HG02981 (cell line): Measurements from ENCODE around the gene FBXW2.
A peak's percentile ranks its signal among the peaks of the same experiment; 100 is the strongest.

Experiments used
- ATAC-seq: cut with Tn5 transposase; IDR thresholded peaks from one replicate; pipeline ENCODE4 v1.9.1; 2021; ENCODE audit warnings: mild to moderate bottlenecking, moderate library complexity; ENCODE audit not compliant: unreplicated experiment

Gene FBXW2

DNA sequence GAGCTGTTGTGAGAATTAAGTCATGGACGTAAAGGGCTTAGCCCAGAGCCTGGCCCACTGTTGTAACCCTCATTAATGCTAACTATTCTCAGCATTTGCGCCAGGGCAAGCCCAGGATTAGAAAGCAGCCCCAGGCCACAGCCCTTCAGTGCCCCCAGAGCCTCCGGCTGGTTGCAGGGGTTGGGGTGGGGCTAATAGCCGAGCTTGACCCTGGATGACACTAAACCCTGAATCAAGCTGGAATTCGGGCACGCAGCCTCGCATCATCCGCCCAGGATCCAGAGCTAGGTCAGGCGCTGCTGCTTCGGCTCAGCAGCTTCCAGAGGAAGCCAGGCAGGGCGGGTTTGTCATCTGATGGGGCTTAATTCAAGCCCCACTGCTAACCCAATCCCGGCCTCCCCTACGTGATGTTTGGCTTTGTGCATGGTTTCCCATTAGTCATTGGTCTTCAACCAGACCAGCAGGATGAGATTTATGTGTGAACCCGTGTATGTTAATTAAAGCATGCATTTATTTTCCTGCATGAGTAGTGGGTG lies 77.8 kb downstream of the FBXW2 start:
- ATAC-seq, result no peak

DNA sequence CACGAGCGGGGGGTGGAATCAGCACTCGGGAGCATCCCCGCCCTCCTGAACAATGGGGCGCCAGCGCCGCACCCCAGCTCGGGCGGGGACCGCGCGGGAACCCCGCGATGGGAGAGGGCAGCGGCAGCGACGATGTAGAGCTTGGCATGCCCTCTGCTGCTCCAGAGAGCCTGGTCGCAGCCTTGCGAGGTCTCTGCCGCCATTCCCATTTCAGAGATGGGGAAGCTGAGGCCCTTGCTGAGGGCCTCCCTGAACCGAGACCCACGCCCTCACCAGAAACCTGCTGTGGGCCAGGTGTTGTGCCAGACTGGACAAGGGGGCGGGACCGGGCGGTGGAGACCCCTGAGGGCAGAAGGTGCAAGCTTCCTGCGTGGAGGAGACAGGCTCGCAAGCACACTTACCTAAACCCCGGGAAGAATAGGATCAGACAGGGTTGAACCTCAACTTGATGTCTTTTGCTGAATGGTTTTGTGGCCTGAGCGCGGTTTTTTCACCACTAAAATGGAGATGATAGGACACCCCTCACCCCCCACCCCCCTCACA lies 78.3 kb downstream of the FBXW2 start:
- ATAC-seq, result no peak

DNA sequence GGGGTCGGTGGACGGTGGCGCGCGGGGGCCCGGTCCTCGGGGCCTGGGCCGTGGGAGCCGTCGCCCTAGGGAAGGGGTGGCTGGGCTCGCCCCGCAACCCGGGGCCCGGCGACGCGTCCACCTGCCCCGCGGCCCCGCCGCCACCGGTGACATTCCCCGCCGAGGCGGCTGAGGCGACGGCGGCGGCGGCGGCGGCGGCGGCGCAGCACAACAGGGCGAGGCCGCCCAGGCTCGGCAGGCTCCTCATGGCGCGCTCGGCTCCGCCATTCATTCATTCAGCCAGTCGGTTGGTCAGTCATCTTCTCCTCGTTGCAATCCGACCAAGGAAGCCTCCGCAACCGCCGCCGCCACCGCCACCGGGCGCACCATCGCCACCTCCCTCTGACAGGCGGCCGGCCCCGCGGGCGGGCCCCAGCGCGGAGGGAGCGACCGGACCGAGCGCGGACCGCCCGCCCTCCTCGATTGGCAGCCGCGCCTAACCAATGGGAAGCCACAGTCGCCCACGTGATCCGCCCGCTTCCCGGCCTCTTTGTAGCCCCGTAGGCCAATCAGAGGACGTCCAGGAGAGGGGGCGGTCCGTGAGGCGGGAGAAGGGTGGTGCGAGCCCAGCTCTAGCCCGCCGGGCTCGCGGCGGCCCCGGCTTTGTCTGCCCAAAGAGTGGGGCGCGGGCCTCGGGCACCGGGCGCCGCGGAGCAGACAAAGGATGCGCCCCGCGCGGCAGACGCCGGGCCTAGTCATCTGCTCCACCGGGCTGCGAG lies 78.9 kb downstream of the FBXW2 start, which contains the start of gene MEGF9:
Gene MEGF9 (minus strand): TSS at position 383 of the 758 bp plus-strand sequence. CDS start 112 bp downstream, at position 271.
- ATAC-seq, result peak; percentile 98

DNA sequence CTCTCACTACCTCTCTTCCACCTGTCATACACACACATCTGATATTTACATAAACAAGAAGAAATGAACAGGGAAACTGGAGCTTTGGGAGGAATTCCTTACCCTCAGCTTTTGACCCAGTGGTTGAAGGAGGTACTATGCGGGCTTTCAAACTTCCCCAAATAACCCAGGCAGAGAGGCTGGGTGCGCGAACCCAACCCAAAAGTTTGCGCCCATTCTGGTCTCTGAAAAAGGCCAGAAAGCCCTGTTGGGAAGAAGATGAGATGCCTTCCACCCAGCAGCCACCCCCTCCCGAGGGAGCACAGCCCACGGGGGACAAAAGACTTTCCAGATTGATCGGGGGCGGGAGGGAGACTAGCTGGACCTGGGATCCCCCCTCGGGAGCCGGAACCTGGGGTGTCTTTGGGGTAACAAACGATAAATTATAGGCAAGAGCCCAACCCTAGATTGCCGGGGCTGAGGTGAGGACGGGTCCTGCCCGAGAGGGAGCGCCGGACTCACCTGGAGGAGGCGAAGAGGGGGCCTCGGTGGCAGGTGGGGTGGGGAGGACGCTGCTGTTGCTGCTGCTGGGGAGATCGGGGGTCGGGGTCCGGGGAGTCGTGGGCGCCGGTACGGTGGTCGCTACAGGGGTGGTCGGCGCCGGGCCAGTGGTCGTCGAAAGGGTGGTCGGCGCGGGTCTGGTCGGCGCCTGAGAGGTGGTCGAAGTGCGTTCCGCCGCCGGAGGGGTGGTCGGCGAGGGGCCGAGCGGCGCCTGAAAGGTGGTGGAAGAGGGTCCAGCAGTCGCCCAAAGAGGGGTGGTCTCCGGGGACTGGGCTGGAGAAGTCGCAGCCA lies 79.7 kb downstream of the FBXW2 start:
- no peak for ATAC-seq

DNA sequence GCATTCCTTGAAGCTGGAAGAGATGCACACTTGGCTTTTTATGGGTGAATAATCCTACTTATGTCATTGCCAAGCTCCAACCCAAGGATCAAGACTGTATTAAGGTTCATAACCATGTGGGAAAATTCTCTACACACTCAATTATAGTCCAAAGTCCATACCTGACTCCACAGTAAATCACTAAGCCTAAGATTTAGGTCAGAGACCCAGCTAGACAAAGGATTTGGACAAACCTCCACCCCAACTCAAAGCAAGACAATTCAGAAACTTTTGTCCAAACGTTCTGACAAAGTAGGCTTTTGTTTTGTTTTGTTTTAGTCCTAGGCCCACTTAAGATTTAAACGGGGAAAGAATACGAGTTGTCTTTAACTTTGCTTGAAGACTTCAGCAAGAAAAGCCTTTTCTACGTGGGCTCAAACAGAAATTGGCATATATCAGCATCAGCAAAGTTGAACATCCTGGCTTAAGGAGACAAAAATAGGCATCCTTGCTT lies 80.6 kb downstream of the FBXW2 start:
- ATAC-seq, result no peak

DNA sequence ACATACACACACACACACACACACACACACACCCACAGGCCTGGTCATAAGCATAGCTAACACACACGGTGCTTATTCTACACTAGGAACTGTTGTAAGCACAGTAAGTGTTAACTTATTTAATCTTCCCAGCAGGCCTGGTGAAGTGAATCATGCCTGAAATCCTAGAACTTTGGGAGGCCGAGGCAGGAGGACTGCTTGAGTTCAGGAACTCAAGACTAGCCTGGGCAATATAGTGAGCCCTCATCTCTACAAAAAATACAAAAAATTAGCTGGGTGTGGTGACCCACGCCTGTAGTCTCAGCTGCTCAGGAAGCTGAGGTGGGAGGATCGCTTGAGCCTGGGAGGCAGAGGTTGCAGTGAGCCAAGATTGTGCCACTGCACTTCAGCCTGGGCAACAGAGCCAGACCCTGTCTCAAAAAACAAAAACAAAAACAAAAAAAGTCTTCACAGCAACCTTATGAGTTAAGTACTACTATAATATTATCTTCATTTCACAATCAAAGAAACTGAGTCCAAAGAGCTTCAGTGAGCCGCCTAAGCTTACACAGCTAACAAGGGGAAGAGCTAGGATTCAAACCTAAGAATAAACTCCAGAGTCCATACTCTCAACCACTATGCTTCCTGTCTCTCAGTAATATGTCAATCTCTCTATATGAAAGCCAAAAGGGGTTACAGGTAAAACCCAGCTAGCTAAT lies 81.2 kb downstream of the FBXW2 start:
- no peak for ATAC-seq

DNA sequence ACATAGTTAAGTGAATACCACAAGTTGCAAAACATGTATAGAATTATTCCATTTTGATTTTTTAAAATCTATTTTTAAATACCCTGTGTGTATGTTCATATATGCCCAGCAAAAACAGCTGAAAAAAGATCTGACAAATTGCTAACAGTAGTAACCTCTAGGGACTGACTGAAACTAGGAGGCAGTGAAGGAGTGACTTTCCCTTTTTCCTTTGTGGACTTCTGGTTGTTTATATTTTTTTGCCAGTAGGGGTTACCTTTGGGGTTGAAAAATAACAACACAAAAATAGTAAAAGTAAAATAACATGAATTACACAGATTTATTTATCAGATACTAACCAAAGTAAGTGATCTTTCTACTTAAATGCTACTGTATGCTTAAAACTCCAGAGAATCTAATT lies 81.9 kb downstream of the FBXW2 start:
- ATAC-seq, result no peak

DNA sequence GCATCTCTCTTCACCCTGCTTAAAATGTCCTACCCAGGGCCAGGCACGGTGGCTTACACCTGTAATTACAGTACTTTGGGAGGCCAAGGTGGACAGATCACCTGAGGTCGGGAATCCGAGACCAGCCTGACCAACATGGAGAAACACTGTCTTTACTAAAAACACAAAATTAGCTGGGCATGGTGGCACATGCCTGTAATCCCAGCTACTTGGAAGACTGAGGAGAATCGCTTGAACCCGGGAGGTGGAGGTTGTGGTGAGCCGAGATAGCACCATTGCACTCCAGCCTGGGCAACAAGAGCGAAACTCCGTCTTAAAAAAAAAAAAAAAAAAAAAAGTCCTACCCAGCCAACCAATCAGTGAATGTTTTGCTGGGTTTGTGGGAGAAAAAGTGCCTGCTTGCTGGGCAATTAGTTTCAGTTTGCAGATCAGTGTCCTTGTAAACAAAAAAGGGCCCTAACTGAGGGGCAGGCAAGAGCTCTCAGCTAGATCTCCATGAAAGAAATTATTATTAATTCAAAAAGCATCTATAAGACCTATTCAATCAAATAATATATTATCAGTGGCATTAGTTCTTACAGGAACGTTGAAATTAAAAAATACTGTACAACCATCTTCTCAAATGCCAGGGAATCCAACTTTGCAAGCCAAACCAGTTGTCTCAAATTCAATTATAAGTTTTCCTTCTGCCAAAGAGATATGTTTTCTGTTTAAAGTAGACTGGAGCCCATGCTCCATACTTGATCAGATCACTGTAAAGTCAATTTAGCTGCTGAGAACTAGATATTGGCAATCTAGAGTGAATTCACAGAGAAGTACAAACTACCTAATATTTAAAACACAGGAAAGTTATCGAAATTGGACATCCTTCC lies 82.9 kb downstream of the FBXW2 start:
- ATAC-seq, result no peak

DNA sequence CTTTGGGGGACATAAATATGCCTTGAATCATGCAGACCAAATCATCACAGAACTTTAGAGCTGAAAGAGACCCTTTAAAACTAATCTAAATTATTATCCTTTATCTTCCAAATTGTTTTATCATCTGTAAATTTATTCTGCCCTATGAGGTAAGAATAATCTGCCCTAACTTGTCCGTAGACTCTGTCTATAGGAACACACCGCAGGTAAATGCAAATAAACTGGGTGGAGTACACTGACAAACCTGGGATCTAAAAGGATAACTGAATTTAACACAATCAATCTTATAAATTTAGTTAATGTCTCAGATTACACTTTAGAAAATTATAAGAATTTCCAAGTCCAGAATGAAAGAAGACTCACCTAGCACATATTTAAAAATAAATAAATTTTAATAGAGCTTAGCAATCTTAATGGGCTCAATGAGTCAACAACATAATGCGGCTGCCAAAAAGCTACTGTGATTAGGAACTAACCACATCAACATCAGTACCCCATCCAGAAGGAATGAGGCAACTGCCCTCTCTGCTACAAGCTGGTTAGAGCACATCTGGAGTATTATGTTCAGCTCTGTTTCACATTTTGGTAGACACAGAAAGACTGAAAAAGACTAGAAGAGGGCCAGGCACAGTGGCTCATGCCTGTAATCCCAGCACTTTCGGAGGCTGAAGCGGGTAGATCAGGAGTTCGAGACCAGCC lies 84.5 kb downstream of the FBXW2 start:
- no peak for ATAC-seq

DNA sequence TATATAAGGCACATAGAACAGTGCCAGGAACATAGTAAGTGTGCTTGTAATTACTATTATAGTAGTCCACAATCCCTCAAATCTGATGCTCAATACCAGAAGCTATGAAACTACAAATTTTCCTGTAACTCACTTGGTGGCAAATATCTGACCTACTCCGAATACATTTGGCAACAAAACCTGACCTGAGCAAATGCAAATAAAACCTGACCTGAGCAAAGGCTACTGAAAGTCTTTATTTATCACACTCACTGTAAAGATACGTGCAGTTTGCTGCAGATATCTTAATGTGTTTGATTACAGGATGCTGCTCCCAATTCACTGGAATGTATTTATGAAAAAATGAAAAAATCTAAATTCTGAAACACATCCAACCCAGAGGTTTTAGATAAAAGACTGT lies 86.0 kb downstream of the FBXW2 start:
- no peak for ATAC-seq
